Panc1 (cell line): ENCODE measurements around the gene DYRK1A. TPM values are rescaled to one million over a fixed set of nuclear protein-coding genes. Genes with fewer than 3 reads are reported as not detected.

Source experiments
- ATAC-seq: fragments of 200-7000 bp; cut with Tn5 transposase; 2 replicates; pipeline ENCODE4 v1.9.1; 2020; ENCODE audit warnings: mild to moderate bottlenecking, moderate library complexity
- BruUV-seq: library from RNA; stranded (reverse); fragments of 400-500 nt; replicated peaks from 2 replicates; lab custom pipeline; 2021; lab: Mats Ljungman, UMichigan
- CTCF ChIA-PET: fragments of 300-600 bp; sonication (Branson Sonifier 250); formaldehyde crosslinking; loops from one replicate; lab custom pipeline; 2022; ENCODE audit warnings: antibody characterized with exemption; lab: Charles Lee
- POLR2A ChIA-PET: fragments of 300-600 bp; sonication (Branson Sonifier 250); formaldehyde crosslinking; loops from one replicate; lab custom pipeline; 2022; ENCODE audit warnings: antibody characterized with exemption; lab: Charles Lee
- DNase-seq: peaks from one replicate; pipeline ENCODE4 v3.0.0-alpha.2; 2010; ENCODE audit warnings: low read depth, low spot score
- H3K27ac ChIP-seq: 2 replicates; pipeline ENCODE4 v1.5.1; 2011; ENCODE audit warnings: mild to moderate bottlenecking, low read length, inconsistent platforms
- H3K27me3 ChIP-seq: fragments of 200-500 bp; sonication (Bioruptor generic); 2 replicates; pipeline ENCODE4 v1.6.0; 2014; ENCODE audit warnings: low read length, inconsistent platforms; ENCODE audit not compliant: control insufficient read depth, insufficient read depth
- H3K36me3 ChIP-seq: fragments of 200-500 bp; sonication (Bioruptor generic); 2 replicates; pipeline ENCODE4 v1.5.1; 2014; ENCODE audit warnings: inconsistent platforms, mild to moderate bottlenecking, low read length, moderate library complexity; ENCODE audit not compliant: control insufficient read depth, insufficient read depth
- H3K4me1 ChIP-seq: 2 replicates; pipeline ENCODE4 v1.5.1; 2011; ENCODE audit warnings: inconsistent platforms, mild to moderate bottlenecking, low read length, moderate library complexity; ENCODE audit not compliant: control insufficient read depth, insufficient read depth
- H3K4me3 ChIP-seq, 2 experiments: 2 replicates each; pipeline ENCODE4 v1.5.1; 2011 to 2012; ENCODE audit warnings: low read depth in 2 of 2, low read length in 2 of 2, mild to moderate bottlenecking in 2 of 2, inconsistent platforms in 1 of 2, moderate library complexity in 1 of 2
- H3K9me3 ChIP-seq: fragments of 200-500 bp; sonication (Bioruptor generic); 2 replicates; pipeline ENCODE4 v1.5.1; 2014; ENCODE audit warnings: low read depth, mild to moderate bottlenecking, inconsistent platforms, low read length, moderate library complexity; ENCODE audit not compliant: control insufficient read depth, insufficient read depth
- POLR2AphosphoS5 ChIP-seq: IDR thresholded peaks from 2 replicates; pipeline ENCODE4 v1.6.1; 2012; ENCODE audit warnings: mild to moderate bottlenecking, low read depth, low read length, moderate library complexity
- SIN3A ChIP-seq: IDR thresholded peaks from 2 replicates; pipeline ENCODE4 v1.6.1; 2012; ENCODE audit warnings: low read depth, mild to moderate bottlenecking, low read length, moderate library complexity, borderline replicate concordance; ENCODE audit not compliant: insufficient read depth
- TCF7L2 ChIP-seq: IDR thresholded peaks from 2 replicates; pipeline ENCODE4 v1.6.1; 2011; ENCODE audit warnings: mild to moderate bottlenecking, low read depth, low read length, inconsistent platforms
- in situ Hi-C: cut with HindIII; loops from 2 replicates; pipeline ENCODE4 v1.10.0; 2016; ENCODE audit warnings: low sequenced_read_pairs, low pct_unique_long_range_greater_than_20kb
- intact Hi-C: fragments of 100-400 bp; cut with micrococcal nuclease; formaldehyde crosslinking; loops from one replicate; pipeline ENCODE4 v1.10.0; 2022; ENCODE audit not compliant: unreplicated experiment
- total RNA-seq: library from RNA; stranded (reverse); gene quantifications from one replicate; pipeline ENCODE4 v1.2.1, GENCODE V29; 2021; ENCODE audit not compliant: unreplicated experiment
- TF ChIP-seq, protein P1 (sequence below), 2 experiments: IDR thresholded peaks; 2 replicates each; pipeline ENCODE4 v1.6.1; 2011 to 2012; ENCODE audit warnings: low read depth in 2 of 2, control low read depth in 1 of 2, low read length in 1 of 2, mild to moderate bottlenecking in 1 of 2, moderate library complexity in 1 of 2; ENCODE audit not compliant: insufficient read depth in 1 of 2
- TF ChIP-seq, protein P2 (sequence below): fragments of 450-650 bp; IDR thresholded peaks from 2 replicates; pipeline ENCODE4 v1.5.1; 2017; ENCODE audit warnings: mild to moderate bottlenecking

DYRK1A gene
- total RNA-seq, 1 experiment from 2014 or later: 36.1 TPM

- BruUV-seq: TSS peak; percentile 50
- no peaks in the 10 kb centered on the region for H3K4me1 ChIP-seq
- peaks cover 18% of the 10 kb centered on the region; the same call in 1 of the 2 replicates for H3K36me3 ChIP-seq
- H3K27ac ChIP-seq: no peak overlapping the region
- ChIA-PET POLR2A (no interaction called here), CTCF (no interaction called here)
- in situ Hi-C loops (no loop called here), intact Hi-C loops (no loop called here)
- H3K4me3 ChIP-seq: no peak overlapping the region
- TF ChIP-seq POLR2AphosphoS5: no peak
- TF ChIP-seq SIN3A: no peak
- TF ChIP-seq, protein P1, sequence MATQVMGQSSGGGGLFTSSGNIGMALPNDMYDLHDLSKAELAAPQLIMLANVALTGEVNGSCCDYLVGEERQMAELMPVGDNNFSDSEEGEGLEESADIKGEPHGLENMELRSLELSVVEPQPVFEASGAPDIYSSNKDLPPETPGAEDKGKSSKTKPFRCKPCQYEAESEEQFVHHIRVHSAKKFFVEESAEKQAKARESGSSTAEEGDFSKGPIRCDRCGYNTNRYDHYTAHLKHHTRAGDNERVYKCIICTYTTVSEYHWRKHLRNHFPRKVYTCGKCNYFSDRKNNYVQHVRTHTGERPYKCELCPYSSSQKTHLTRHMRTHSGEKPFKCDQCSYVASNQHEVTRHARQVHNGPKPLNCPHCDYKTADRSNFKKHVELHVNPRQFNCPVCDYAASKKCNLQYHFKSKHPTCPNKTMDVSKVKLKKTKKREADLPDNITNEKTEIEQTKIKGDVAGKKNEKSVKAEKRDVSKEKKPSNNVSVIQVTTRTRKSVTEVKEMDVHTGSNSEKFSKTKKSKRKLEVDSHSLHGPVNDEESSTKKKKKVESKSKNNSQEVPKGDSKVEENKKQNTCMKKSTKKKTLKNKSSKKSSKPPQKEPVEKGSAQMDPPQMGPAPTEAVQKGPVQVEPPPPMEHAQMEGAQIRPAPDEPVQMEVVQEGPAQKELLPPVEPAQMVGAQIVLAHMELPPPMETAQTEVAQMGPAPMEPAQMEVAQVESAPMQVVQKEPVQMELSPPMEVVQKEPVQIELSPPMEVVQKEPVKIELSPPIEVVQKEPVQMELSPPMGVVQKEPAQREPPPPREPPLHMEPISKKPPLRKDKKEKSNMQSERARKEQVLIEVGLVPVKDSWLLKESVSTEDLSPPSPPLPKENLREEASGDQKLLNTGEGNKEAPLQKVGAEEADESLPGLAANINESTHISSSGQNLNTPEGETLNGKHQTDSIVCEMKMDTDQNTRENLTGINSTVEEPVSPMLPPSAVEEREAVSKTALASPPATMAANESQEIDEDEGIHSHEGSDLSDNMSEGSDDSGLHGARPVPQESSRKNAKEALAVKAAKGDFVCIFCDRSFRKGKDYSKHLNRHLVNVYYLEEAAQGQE (IDR thresholded peaks at IDR 0.05; ENCODE audit: insufficient read depth in 1 of 2, low read depth in 2 of 2, low read length in 1 of 2): no peak
- TF ChIP-seq, protein P2, sequence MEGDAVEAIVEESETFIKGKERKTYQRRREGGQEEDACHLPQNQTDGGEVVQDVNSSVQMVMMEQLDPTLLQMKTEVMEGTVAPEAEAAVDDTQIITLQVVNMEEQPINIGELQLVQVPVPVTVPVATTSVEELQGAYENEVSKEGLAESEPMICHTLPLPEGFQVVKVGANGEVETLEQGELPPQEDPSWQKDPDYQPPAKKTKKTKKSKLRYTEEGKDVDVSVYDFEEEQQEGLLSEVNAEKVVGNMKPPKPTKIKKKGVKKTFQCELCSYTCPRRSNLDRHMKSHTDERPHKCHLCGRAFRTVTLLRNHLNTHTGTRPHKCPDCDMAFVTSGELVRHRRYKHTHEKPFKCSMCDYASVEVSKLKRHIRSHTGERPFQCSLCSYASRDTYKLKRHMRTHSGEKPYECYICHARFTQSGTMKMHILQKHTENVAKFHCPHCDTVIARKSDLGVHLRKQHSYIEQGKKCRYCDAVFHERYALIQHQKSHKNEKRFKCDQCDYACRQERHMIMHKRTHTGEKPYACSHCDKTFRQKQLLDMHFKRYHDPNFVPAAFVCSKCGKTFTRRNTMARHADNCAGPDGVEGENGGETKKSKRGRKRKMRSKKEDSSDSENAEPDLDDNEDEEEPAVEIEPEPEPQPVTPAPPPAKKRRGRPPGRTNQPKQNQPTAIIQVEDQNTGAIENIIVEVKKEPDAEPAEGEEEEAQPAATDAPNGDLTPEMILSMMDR: no peak
- TF ChIP-seq TCF7L2: no peak
- no peaks in the 10 kb centered on the region for H3K27me3 ChIP-seq
- DNase-seq: no peak
- no peak for ATAC-seq
- H3K9me3 ChIP-seq: no peaks in the 10 kb centered on the region
Observed at GRCh38 chr21:37513383-37513782, 146.8 kb downstream of the DYRK1A start.

- TF ChIP-seq, protein P1 (IDR thresholded peaks at IDR 0.05; ENCODE audit: insufficient read depth in 1 of 2, low read depth in 2 of 2, low read length in 1 of 2): no peak
- no peak for TF ChIP-seq TCF7L2
- TF ChIP-seq POLR2AphosphoS5: no peak
- TF ChIP-seq, protein P2: no peak
- no peak for TF ChIP-seq SIN3A
- no peaks in the 10 kb centered on the region for H3K27me3 ChIP-seq
- intact Hi-C loops (no loop called here), in situ Hi-C loops (no loop called here)
- no peak overlapping the region for H3K27ac ChIP-seq
- H3K4me3 ChIP-seq: no peak overlapping the region
- ChIA-PET CTCF (no interaction called here), POLR2A (no interaction called here)
- H3K4me1 ChIP-seq: no peaks in the 10 kb centered on the region
- BruUV-seq: no TSS peak
- DNase-seq (no peak), ATAC-seq (no peak)
- H3K9me3 ChIP-seq: no peaks in the 10 kb centered on the region
- H3K36me3 ChIP-seq: peaks cover 18% of the 10 kb centered on the region; the same call in 1 of the 2 replicates
Observed at GRCh38 chr21:37514038-37514667, 147.6 kb downstream of the DYRK1A start.
